Measurements from ENCODE around the gene EMC6. TPM values are rescaled to one million over a fixed set of nuclear protein-coding genes. Genes with fewer than 3 reads are reported as not detected.

The EMC6 gene
- polyA plus RNA-seq, 1 of the 3 experiments (the other 2 are of a cell fraction) = 56.6 TPM

DNA sequence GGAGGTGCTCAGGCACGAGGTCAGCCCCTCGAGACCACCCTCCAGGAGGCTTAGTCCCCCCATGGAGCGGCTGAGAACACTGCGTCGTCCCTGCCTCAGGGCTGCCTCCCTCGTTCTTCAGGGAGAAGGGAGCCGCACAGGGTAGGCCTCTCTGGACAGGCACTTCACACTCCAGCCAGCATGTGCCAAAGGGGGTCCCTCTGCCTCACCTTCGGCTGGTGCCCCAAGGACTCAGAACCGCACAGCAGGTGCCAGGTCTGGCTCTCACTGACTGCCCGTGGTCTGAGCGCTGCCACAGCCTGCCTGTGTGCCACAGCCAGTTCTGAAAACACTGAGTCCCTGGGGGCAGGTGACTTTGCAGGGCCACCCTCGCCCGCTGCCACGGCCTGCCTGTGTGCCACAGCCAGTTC is 20.2 kb downstream of the EMC6 start:
- no peaks in the 10 kb centered on the region for H3F3A ChIP-seq (replicated peaks; ENCODE audit: insufficient read depth)
- H3K79me2 ChIP-seq (ENCODE audit: insufficient read depth) = no peaks in the 10 kb centered on the region
- H3K27ac ChIP-seq (ENCODE audit: low read depth in 2 of 2, low read length in 1 of 2) = no peak overlapping the region
- 87% methylated on average over 7 of the region's 14 CpGs for WGBS (ENCODE audit: low lambda C conversion rate)
- H2AFZ ChIP-seq (ENCODE audit: low read depth) = no peak overlapping the region
- ChIA-PET CTCF (no interaction called here), POLR2A (no interaction called here)
- TF ChIP-seq NRF1 (IDR thresholded peaks at IDR 0.05; ENCODE audit: low read depth, low read length) = no peak
- TF ChIP-seq SIN3A (IDR thresholded peaks at IDR 0.05; ENCODE audit: borderline replicate concordance, low read depth, low read length) = no peak
- TF ChIP-seq EZH2phosphoT487 (IDR thresholded peaks at IDR 0.05; ENCODE audit: borderline replicate concordance, low read depth) = no peak
- TF ChIP-seq ELF1 (IDR thresholded peaks at IDR 0.05) = no peak
- TF ChIP-seq, protein P1, sequence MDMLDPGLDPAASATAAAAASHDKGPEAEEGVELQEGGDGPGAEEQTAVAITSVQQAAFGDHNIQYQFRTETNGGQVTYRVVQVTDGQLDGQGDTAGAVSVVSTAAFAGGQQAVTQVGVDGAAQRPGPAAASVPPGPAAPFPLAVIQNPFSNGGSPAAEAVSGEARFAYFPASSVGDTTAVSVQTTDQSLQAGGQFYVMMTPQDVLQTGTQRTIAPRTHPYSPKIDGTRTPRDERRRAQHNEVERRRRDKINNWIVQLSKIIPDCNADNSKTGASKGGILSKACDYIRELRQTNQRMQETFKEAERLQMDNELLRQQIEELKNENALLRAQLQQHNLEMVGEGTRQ (IDR thresholded peaks at IDR 0.05; ENCODE audit: borderline replicate concordance, low read depth, low read length) = no peak
- no peak for TF ChIP-seq RCOR1 (IDR thresholded peaks at IDR 0.05; ENCODE audit: low read length)
- TF ChIP-seq JUND (IDR thresholded peaks at IDR 0.05) = no peak
- TF ChIP-seq, protein P2, sequence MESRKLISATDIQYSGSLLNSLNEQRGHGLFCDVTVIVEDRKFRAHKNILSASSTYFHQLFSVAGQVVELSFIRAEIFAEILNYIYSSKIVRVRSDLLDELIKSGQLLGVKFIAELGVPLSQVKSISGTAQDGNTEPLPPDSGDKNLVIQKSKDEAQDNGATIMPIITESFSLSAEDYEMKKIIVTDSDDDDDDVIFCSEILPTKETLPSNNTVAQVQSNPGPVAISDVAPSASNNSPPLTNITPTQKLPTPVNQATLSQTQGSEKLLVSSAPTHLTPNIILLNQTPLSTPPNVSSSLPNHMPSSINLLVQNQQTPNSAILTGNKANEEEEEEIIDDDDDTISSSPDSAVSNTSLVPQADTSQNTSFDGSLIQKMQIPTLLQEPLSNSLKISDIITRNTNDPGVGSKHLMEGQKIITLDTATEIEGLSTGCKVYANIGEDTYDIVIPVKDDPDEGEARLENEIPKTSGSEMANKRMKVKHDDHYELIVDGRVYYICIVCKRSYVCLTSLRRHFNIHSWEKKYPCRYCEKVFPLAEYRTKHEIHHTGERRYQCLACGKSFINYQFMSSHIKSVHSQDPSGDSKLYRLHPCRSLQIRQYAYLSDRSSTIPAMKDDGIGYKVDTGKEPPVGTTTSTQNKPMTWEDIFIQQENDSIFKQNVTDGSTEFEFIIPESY (IDR thresholded peaks at IDR 0.05; ENCODE audit: borderline replicate concordance, low read depth) = no peak
- no peak for TF ChIP-seq EP300 (IDR thresholded peaks at IDR 0.05; ENCODE audit: borderline replicate concordance in 1 of 2, low read depth in 1 of 2, low read length in 1 of 2)
- TF ChIP-seq MEF2A (IDR thresholded peaks at IDR 0.05; ENCODE audit: borderline replicate concordance, low read depth) = no peak
- TF ChIP-seq TAF1 (IDR thresholded peaks at IDR 0.05; ENCODE audit: borderline replicate concordance, low read depth, low read length) = no peak
- TF ChIP-seq, protein P3, sequence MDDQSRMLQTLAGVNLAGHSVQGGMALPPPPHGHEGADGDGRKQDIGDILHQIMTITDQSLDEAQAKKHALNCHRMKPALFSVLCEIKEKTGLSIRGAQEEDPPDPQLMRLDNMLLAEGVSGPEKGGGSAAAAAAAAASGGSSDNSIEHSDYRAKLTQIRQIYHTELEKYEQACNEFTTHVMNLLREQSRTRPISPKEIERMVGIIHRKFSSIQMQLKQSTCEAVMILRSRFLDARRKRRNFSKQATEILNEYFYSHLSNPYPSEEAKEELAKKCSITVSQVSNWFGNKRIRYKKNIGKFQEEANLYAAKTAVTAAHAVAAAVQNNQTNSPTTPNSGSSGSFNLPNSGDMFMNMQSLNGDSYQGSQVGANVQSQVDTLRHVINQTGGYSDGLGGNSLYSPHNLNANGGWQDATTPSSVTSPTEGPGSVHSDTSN (IDR thresholded peaks at IDR 0.05) = no peak
- no peaks in the 10 kb centered on the region for H3K9me2 ChIP-seq
- H3K4me1 ChIP-seq (ENCODE audit: control insufficient read depth in 1 of 2, insufficient read depth in 2 of 2, low read depth in 1 of 2, low read length in 1 of 2) = no peaks in the 10 kb centered on the region
- no peaks in the 10 kb centered on the region for H4K20me1 ChIP-seq (ENCODE audit: insufficient read depth)
- no peak overlapping the region for H3K4me2 ChIP-seq
- no peak for DNase-seq
- no peaks in the 10 kb centered on the region for H3K36me3 ChIP-seq (replicated peaks in 1 of 2; ENCODE audit: control insufficient read depth in 1 of 2, insufficient read depth in 2 of 2, low read length in 1 of 2)
- no peaks in the 10 kb centered on the region for H3K9me3 ChIP-seq
- no peak overlapping the region for H3K4me3 ChIP-seq (ENCODE audit: low read depth in 2 of 2, low read length in 1 of 2)
- H3K27me3 ChIP-seq (ENCODE audit: insufficient read depth) = no peaks in the 10 kb centered on the region
- H3K9ac ChIP-seq = no peak overlapping the region

DNA sequence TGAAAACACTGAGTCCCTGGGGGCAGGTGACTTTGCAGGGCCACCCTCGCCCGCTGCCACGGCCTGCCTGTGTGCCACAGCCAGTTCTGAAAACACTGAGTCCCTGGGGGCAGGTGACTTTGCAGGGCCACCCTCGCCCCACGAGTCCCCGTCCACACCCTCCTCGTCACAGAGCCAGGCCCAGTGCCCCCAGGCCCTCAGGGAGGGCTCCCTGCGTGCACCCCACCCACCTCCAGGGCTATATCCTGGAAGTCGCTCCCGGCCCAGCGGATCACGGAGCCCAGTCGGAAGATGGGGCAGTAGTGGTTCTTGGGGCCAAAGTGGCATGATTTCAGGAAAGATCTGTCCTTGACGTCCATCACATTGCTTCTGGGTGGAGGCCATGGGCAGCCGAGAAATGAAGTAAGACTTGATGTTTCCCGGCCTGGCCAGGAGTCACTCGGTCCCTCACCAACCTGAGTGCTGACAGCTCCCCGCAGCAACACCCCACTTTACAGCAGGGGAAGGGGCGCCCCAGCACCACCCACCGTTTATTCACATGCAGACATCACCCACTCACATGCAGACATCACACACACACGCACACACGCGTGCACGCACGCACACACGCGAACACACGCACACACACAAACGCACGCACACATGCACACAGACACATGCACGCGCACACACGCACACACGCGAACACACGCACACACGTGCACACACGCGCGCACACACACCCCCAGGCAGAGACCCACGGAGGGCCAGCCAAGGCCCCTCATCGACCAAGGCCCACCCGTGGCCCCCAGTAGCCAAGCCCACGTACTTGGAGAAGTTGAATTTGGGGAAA is 20.9 kb downstream of the EMC6 start:
- TF ChIP-seq FOXM1 (IDR thresholded peaks at IDR 0.05; ENCODE audit: low read depth) (no peak), MEF2A (IDR thresholded peaks at IDR 0.05; ENCODE audit: borderline replicate concordance, low read depth) (no peak), TCF12 (IDR thresholded peaks at IDR 0.05) (no peak), SMC3 (IDR thresholded peaks at IDR 0.05; ENCODE audit: low read depth, low read length) (no peak), EP300 (IDR thresholded peaks at IDR 0.05; ENCODE audit: borderline replicate concordance in 1 of 2, low read depth in 1 of 2, low read length in 1 of 2) (no peak), JUND (IDR thresholded peaks at IDR 0.05) (no peak), FOSL2 (IDR thresholded peaks at IDR 0.05; ENCODE audit: borderline replicate concordance, low read depth) (no peak), GABPA (IDR thresholded peaks at IDR 0.05; ENCODE audit: low read depth) (no peak), EZH2phosphoT487 (IDR thresholded peaks at IDR 0.05; ENCODE audit: borderline replicate concordance, low read depth) (no peak), RFX5 (IDR thresholded peaks at IDR 0.05; ENCODE audit: low read length) (no peak), FOXJ3 (CRISPR knock-in tag; IDR thresholded peaks at IDR 0.05) (no peak)
- TF ChIP-seq, protein P1 (IDR thresholded peaks at IDR 0.05; ENCODE audit: borderline replicate concordance, low read depth, low read length) = no peak
- TF ChIP-seq, protein P3 (IDR thresholded peaks at IDR 0.05) = no peak
- ChIA-PET CTCF (no interaction called here), POLR2A (no interaction called here)
- Histone ChIP-seq H3K9ac (no peak overlapping the region), H3F3A (replicated peaks; ENCODE audit: insufficient read depth) (no peaks in the 10 kb centered on the region), H3K36me3 (replicated peaks in 1 of 2; ENCODE audit: control insufficient read depth in 1 of 2, insufficient read depth in 2 of 2, low read length in 1 of 2) (no peaks in the 10 kb centered on the region), H3K9me2 (no peaks in the 10 kb centered on the region), H3K4me2 (no peak overlapping the region), H4K20me1 (ENCODE audit: insufficient read depth) (no peaks in the 10 kb centered on the region), H3K4me3 (ENCODE audit: low read depth in 2 of 2, low read length in 1 of 2) (no peak overlapping the region), H3K9me3 (no peaks in the 10 kb centered on the region), H3K27me3 (ENCODE audit: insufficient read depth) (no peaks in the 10 kb centered on the region), H2AFZ (ENCODE audit: low read depth) (no peak overlapping the region), H3K27ac (ENCODE audit: low read depth in 2 of 2, low read length in 1 of 2) (no peak overlapping the region), H3K4me1 (ENCODE audit: control insufficient read depth in 1 of 2, insufficient read depth in 2 of 2, low read depth in 1 of 2, low read length in 1 of 2) (no peaks in the 10 kb centered on the region; a peak in 1 of 4 replicates), H3K79me2 (ENCODE audit: insufficient read depth) (no peaks in the 10 kb centered on the region)
- WGBS (ENCODE audit: low lambda C conversion rate) = 93% methylated on average over 29 of the region's 44 CpGs
- no peak for DNase-seq

Measured in SK-N-SH (cell line).